ENCODE data around the gene MEX3B. TPM values are rescaled to one million over a fixed set of nuclear protein-coding genes. Genes with fewer than 3 reads are reported as not detected.

Gene MEX3B
- total and polyA plus RNA-seq, 9 of the 15 experiments (the other 6 are each of a cell fraction or from before 2014, with no cell fraction given) = 0.94 to 12.8 (median 3.6) TPM

- TF ChIP-seq FOXA1 (IDR thresholded peaks at IDR 0.05; ENCODE audit: borderline replicate concordance) (no peak), NRF1 (conservative IDR thresholded peaks at IDR 0.05 in 1 of 2, IDR thresholded peaks at IDR 0.05 in 1 of 2) (0 out of 4 replicates have a peak, but pooled peaks of 1 of the 2 experiments have one; percentile 11), ELK1 (CRISPR knock-in tag; IDR thresholded peaks at IDR 0.05) (no peak), RAD21 (CRISPR knock-in tag; conservative IDR thresholded peaks at IDR 0.05 in 1 of 2, IDR thresholded peaks at IDR 0.05 in 1 of 2) (0 out of 4 replicates have a peak, but pooled peaks of 1 of the 2 experiments have one; percentile 3), FOXA3 (CRISPR knock-in tag; conservative IDR thresholded peaks at IDR 0.05 in 1 of 2, IDR thresholded peaks at IDR 0.05 in 1 of 2) (0 out of 4 replicates have a peak, but pooled peaks of 1 of the 2 experiments have one; percentile 16), YY1 (IDR thresholded peaks at IDR 0.05; ENCODE audit: borderline replicate concordance in 1 of 3, control insufficient read depth in 1 of 3, extremely low read depth in 1 of 3, insufficient read depth in 3 of 3, insufficient read length in 1 of 3, insufficient replicate concordance in 2 of 3, low read depth in 1 of 3, low read length in 2 of 3) (no peak), L3MBTL2 (IDR thresholded peaks at IDR 0.05) (peak; percentile 65), ZNF134 (CRISPR knock-in tag; conservative IDR thresholded peaks at IDR 0.05) (no peak)
- TF ChIP-seq, protein P1, sequence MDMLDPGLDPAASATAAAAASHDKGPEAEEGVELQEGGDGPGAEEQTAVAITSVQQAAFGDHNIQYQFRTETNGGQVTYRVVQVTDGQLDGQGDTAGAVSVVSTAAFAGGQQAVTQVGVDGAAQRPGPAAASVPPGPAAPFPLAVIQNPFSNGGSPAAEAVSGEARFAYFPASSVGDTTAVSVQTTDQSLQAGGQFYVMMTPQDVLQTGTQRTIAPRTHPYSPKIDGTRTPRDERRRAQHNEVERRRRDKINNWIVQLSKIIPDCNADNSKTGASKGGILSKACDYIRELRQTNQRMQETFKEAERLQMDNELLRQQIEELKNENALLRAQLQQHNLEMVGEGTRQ (CRISPR knock-in tag; IDR thresholded peaks at IDR 0.05) = 0 out of 2 replicates have a peak, but pooled peaks have one; percentile 17
Measured at GRCh38 chr15:82040862-82041261, 5.0 kb downstream of the MEX3B start (continued).
